ENCODE data around the gene KRTAP6-3.

KRTAP6-3 gene

DNA sequence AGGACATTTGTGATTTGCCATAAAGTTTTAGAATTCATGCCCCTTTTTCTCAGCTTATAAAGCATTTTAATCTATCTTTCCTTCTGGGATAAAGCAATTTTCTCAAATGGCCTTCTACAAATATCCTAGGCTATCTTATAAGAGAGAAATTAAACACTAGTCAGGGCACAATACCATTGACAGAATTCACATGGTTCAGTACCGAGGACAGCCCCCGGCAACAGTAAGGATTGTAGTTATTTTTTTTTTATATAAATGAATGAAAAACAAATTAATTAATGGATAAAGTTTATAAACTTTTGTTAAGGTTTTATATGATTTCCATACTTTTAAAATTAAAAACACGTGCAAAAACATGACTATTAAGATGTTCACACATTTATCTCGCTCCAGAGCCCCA lies 35.9 kb downstream of the KRTAP6-3 start:
- no peak for DNase-seq

GRCh38 chr21:30629200-30629599 lies 37.0 kb downstream of the KRTAP6-3 start:
- no peak for DNase-seq

DNA sequence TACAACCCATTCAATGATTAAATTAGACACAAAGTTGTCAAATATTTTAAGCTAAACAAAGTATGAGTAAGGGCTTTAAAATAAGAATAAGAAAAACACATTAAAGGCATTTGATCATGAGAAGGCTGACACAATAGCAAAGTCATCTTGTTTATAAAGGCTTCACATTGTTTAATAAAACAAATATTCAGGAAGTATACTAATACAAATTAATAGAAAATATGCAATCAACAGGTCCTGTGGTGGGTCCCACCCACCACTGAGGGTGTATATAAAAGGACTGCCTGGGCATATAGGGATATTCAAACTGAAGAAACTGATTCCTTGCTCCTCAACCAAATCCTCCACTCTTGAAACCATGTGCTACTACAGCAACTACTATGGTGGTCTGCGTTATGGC lies 42.7 kb downstream of the KRTAP6-3 start, which contains the start of gene KRTAP20-2:
Gene KRTAP20-2 (plus strand): TSS at position 301 of the 400 bp plus-strand sequence. CDS start 58 bp downstream, at position 359.
- DNase-seq, result no peak

- DNase-seq, result no peak
Measured at GRCh38 chr21:30638686-30639085, 46.4 kb downstream of the KRTAP6-3 start.

- DNase-seq, result no peak
Measured at GRCh38 chr21:30642564-30642963, 50.3 kb downstream of the KRTAP6-3 start, which contains the start of gene KRTAP20-3. TSS of gene KRTAP20-3 (plus strand) at chr21:30642864.
